22Rv1 (cell line): ENCODE measurements around the gene TIAM2.

ENCODE experiments used
- CTCF ChIP-seq: fragments of 450-650 bp; IDR thresholded peaks from 2 replicates; pipeline ENCODE4 v1.5.1; 2017; ENCODE audit warnings: mild to moderate bottlenecking
- ZFX ChIP-seq: fragments of 450-650 bp; IDR thresholded peaks from 2 replicates; pipeline ENCODE4 v1.6.1; 2017; ENCODE audit warnings: antibody characterized with exemption, borderline replicate concordance

GRCh38 chr6:155143578-155144106 lies 148.5 kb downstream of the TIAM2 start:
- TF ChIP-seq CTCF = no peak
- TF ChIP-seq ZFX = no peak
